ELR (cell line): ENCODE data around the gene NTRK2.
A peak's percentile ranks its signal among the peaks of the same experiment; 100 is the strongest.

ENCODE experiments used
- DNase-seq: peaks from one replicate; pipeline ENCODE4 v3.0.0-alpha.2; 2015; ENCODE audit warnings: low read depth

Gene NTRK2

DNA sequence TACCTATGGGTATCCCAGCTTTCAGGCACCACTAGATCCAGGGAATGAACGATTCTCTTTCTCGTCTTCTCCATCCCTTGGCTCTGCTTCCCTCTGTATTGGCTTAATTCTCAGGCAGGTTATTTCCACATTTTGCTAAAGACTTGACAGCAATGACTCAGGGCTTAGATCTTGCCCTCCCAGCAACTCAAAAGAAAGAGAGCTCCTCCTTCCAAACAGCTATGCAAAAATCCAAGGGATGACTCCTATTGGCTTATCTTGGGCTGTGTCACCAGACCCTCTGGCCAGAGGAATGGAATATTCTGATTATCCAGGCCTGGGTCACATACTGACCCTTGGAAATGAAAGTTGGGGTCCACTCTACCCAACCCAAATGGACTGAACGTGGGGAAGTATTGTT is 270.2 kb downstream of the NTRK2 start:
- no peak for DNase-seq

DNA sequence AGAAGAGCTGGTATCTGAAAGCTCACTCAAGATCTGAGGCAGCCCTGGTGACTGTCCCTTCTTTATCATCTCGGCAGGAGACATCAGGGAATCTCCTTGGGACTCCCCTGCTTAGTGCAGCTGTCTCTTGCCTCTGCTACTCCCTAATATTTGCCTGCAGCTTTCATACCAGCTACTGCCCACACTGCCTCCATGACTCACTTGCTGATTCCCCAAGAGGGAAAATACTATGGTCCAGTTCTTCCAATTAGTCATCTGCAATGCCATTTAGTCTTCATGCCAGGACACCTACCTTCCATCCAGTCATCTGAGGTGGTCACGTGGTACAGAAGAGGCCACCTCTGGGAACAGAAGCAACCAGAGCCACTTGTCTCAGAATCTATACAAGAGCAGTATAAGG is 270.8 kb downstream of the NTRK2 start:
- DNase-seq = no peak

DNA sequence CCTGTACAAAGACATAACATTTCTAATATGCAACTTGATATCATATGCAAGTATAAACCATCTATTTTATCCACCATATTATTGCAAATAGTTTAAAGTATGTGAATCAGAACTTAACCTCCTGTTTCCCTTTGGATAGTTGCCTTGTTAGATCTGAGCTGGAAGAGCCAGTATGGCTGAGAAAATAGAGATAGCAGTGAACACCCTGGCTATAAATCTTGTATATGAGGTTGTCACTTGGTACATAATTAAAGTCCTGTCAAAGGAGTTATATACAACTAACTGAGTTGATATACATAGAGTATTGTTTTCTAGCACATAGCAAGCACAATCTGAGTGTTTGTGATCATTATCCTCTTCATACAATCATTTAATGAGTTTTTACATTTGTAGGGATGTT is 272.3 kb downstream of the NTRK2 start:
- no peak for DNase-seq

DNA sequence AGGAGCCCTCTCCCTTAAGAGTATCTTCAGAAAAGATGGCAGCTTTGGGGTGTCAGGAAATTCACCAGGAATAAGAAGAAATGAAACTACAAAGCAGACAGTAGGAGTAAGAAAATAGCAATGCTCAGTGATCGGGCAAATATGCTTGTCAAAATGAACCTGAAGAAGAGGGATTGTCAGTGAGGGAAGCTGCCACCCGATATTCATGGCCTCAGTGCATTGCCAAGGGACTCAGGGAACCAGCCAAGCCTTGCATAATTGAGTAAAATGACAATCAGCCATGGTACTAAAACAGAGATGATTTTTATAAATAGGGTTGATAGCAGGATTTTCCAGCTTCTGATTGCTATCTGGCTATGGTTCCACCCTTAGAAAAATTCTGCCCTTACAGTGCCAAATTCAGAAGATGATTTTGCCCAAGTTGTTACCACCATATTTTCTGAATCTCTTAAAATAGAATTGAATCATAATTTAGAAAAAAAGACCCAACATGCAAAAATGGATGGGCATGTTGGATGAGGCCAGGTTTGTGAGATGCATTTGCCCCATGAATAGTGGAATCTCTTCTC is 274.0 kb downstream of the NTRK2 start:
- DNase-seq = no peak

GRCh38 chr9:84945878-84946538 is 276.5 kb downstream of the NTRK2 start:
- DNase-seq = no peak

- no peak for DNase-seq
These were observed 278.0 kb downstream of the NTRK2 start for GRCh38 chr9:84947412-84947972.

- no peak for DNase-seq
These were observed 279.7 kb downstream of the NTRK2 start for GRCh38 chr9:84949258-84949657.

DNA sequence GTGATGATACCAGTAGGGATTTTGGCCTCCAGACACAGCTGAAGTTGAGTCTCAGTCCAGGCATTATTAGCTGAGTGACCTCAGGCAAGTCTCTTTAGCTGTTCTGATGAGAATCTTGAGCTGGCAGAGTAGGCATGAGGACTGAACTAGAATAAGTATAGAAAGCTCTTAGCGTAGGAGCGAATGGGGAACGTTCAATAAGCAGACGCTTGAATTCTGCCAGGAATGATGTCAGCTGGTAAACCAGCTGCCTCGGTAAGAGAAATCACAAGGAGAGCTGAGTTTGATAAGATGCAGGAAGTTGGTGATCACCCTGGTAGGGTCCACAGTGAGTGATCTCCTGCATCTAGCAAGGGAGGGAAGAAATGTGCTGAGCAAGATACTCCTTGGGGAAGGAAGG is 280.4 kb downstream of the NTRK2 start:
- DNase-seq = no peak

GRCh38 chr9:84950879-84951811 is 281.6 kb downstream of the NTRK2 start:
- no peak for DNase-seq

GRCh38 chr9:84953252-84953773 is 283.8 kb downstream of the NTRK2 start:
- no peak for DNase-seq

GRCh38 chr9:84953797-84954705 is 284.5 kb downstream of the NTRK2 start:
- peak; percentile 19 for DNase-seq

- no peak for DNase-seq
These were observed 285.6 kb downstream of the NTRK2 start for GRCh38 chr9:84955155-84955554.

DNA sequence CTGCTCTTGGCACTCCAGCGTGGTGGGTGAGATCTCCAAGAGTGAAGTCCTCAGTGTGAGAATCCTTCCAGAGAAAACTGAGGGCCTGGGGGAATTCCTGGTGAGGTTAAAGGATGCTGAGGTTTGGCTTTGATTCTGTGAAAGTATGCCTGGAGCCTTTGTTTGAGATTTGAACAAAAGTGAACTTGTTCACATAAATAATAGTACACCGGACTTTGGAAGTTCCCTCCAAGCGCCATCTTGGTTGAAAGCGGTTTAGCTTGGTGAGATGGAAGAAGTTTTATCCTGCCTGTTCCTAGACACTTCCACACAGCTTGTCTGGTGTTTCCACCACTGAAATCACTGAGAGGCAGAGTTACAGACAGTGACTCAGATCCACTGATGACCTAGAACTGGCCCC is 286.4 kb downstream of the NTRK2 start:
- no peak for DNase-seq

DNA sequence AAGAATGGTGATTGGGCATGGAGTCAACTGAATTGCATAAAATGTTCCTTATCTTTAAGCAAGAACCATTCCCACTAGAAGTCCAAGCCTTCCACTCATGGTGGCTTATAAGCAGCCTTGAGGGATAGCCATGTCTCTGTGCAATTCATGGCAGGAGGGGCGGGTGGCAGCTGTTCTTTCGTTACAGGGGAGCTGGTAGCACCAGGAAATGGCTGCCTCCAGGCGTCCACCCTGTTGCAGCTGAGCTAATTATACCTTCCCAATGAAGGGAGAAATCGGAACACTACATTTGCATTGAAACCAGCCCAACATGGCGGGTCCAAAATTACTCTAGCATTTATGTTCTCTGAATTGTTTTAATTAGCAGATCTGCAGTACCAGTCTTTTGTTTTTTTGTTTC is 289.8 kb downstream of the NTRK2 start:
- DNase-seq = no peak

DNA sequence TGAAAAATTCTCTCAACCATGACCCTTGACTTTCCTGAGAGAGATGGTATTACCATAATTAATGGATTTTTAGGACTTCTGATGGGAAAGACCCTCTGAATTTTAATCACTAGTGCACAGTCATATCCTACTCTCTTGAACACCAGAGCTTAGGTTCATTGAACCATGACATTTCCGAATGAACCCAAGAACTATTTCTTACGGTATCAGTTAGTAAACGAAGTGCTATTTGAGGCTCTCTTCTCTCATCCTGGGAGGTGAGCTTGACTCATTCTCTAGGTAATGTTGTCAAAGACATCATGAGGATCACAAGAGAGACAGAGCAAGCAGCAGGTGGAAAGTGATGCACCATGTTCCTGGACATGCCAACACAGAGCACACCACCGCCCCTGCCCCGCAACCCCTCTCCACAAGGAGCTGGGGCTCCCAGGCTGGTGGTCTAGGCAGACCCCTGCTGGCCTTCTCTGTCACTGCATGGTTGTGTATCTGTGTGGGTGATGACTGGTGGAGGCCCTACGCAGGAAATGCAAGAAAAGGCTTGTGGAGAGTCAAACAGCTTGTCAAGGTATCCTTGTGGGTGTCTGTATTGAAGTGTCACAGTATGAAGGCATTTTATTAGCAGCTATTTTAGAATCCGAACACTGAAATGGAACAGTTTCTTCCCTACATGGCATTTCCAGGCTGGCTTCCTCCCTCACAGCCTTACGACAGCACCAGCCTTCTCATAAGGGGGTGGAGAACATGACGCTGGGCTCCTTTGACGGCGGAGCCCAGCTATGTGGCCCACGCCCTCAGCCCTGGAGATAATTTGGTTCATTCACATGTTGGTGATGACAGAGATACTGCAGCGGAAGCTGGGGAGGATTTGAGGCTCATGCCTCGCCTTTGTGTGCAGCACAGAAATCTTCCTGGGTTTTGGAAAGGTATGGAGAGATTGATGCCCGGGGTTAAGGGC is 297.6 kb downstream of the NTRK2 start:
- no peak for DNase-seq

GRCh38 chr9:84969084-84969483 is 299.6 kb downstream of the NTRK2 start:
- no peak for DNase-seq

DNA sequence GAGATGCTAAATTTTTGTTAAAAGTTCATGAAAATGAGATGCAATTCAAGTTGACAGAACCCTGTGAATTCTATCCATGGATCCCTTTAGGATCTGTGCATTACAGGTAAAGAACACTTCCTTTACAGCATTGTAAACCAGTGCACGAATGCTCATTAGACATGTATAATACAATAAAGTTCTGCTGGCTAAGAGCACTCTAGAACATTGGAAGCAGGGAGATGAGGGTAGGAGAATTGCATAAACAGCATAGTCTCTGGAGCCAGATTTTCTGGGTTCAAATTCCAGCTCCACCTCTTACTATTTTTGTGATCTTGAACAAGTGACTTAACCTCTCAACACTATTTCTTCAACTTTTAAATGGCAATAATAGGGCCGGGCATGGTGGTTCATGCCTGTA is 300.2 kb downstream of the NTRK2 start:
- no peak for DNase-seq

GRCh38 chr9:84970432-84970831 is 300.9 kb downstream of the NTRK2 start:
- DNase-seq = no peak

DNA sequence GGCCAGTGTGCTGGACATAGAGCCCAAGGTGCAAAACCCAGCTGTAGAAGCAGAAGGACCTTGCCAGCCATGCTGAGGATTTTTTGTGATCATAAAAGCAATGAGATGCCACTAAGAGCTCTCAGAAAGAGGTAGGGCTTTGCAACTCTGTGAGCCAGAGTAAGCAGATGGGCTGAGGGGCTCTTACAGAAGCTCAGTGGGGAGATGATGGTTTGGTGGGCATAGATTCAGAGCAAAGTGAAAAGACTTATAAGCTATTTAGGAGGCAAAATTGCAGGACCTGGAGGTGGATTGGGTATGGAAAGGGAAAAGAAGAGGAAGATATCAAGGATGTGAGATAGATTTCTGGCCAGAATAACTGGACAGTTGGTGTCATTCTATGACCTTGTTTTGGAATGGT is 302.0 kb downstream of the NTRK2 start:
- no peak for DNase-seq

- no peak for DNase-seq
These were observed 304.7 kb downstream of the NTRK2 start for GRCh38 chr9:84974258-84974657.
